Embryonic facial prominence (tissue), 1 donor: ENCODE measurements around the gene LGALS9.

Source experiments
- DNase-seq: peaks from one replicate; pipeline ENCODE4 v3.0.0-alpha.2; 2016; ENCODE audit errors: extremely low spot score

LGALS9 gene

GRCh38 chr17:27603421-27603770, 27.6 kb upstream of the LGALS9 start:
- no peak for DNase-seq

- no peak for DNase-seq
Measured at GRCh38 chr17:27603880-27604794, 26.9 kb upstream of the LGALS9 start.

- no peak for DNase-seq
Measured at GRCh38 chr17:27605409-27605808, 25.6 kb upstream of the LGALS9 start.

- DNase-seq: no peak
Measured at GRCh38 chr17:27607521-27608091, 23.4 kb upstream of the LGALS9 start.

- DNase-seq: no peak
Measured at GRCh38 chr17:27608328-27609230, 22.4 kb upstream of the LGALS9 start.

GRCh38 chr17:27609611-27610303, 21.2 kb upstream of the LGALS9 start:
- DNase-seq: no peak

GRCh38 chr17:27610304-27610677, 20.7 kb upstream of the LGALS9 start:
- no peak for DNase-seq

- DNase-seq: no peak
Measured at GRCh38 chr17:27612160-27612770, 18.7 kb upstream of the LGALS9 start.

GRCh38 chr17:27613433-27613832, 17.6 kb upstream of the LGALS9 start:
- no peak for DNase-seq

- DNase-seq: no peak
Measured at GRCh38 chr17:27615121-27615520, 15.9 kb upstream of the LGALS9 start.

GRCh38 chr17:27616414-27616813, 14.6 kb upstream of the LGALS9 start:
- DNase-seq: no peak

- no peak for DNase-seq
Measured at GRCh38 chr17:27618417-27618816, 12.6 kb upstream of the LGALS9 start.

GRCh38 chr17:27620721-27621120, 10.3 kb upstream of the LGALS9 start:
- DNase-seq: no peak

- no peak for DNase-seq
Measured at GRCh38 chr17:27621536-27621935, 9.5 kb upstream of the LGALS9 start.

GRCh38 chr17:27621942-27622559, 8.9 kb upstream of the LGALS9 start:
- no peak for DNase-seq

- no peak for DNase-seq
Measured at GRCh38 chr17:27622986-27623385, 8.0 kb upstream of the LGALS9 start.

- no peak for DNase-seq
Measured at GRCh38 chr17:27623614-27624013, 7.4 kb upstream of the LGALS9 start.

- no peak for DNase-seq
Measured at GRCh38 chr17:27624539-27624938, 6.4 kb upstream of the LGALS9 start.

- no peak for DNase-seq
Measured at GRCh38 chr17:27625856-27626255, 5.1 kb upstream of the LGALS9 start.

- no peak for DNase-seq
Measured at GRCh38 chr17:27627514-27627913, 3.5 kb upstream of the LGALS9 start.

- DNase-seq: no peak
Measured at GRCh38 chr17:27628376-27628775, 2.6 kb upstream of the LGALS9 start.
